GM19023 (cell line): ENCODE results near the gene PRLR.
A peak's percentile ranks its signal among the peaks of the same experiment; 100 is the strongest.

Experiments used
- ATAC-seq: cut with Tn5 transposase; IDR thresholded peaks from one replicate; pipeline ENCODE4 v1.9.1; 2021; ENCODE audit warnings: mild to moderate bottlenecking, moderate library complexity; ENCODE audit not compliant: unreplicated experiment

PRLR gene

DNA sequence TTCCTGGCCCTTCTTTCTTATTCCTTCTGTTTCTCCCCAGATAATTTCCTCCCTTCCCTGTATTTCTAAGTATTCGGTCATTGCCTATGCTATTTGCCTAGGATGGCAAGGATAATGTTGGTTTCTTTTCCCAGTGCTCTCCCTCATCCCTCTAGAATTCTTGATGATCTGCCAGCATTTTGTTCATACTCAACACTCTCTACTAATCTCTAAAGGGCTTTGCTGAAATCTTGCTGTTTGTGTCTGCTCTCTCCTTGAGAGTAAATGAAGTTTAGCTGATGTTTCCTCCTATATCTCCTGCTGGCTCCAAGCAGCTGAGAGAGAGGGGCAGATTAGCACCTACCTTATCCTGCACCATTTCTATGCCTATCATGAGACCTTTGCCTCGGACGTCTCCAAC, 220.6 kb downstream of the PRLR start:
- ATAC-seq: no peak

DNA sequence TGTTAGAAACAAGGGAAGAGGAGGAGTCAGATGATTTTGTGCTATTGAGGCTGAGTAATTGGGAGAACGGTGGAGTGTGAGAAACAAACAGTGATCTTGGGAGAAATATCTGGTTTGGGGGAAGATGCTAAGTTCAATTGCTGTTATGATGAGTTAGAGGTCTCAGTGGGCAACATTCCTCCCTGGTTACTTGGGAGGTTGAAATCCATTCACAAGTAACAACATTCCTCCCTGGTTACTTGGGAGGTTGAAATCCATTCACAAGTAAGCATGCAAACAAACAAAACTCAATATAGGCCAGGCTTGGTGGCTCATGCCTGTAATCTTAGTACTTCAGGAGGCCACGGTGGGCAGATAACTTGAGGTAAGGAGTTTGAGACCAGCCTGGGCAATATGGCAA, 221.3 kb downstream of the PRLR start:
- no peak for ATAC-seq

DNA sequence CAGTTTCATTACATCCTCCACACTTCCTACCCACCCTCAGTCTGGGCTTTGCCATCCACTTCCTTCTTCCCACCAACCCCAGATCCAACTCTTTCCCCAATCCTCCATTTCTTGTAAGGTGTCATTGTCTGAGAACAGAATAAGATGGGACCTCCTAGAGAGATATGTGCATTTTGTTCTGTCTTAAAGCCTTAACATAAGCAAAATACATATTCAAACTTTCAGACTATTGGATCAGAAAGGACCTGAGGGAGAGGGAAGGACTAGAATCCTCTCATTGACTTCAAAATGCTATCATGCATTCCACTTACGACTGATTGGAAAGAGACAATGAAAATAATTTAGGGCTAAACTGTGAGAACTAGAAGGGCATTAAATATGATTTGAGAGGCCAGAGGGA, 225.5 kb downstream of the PRLR start:
- ATAC-seq: no peak

DNA sequence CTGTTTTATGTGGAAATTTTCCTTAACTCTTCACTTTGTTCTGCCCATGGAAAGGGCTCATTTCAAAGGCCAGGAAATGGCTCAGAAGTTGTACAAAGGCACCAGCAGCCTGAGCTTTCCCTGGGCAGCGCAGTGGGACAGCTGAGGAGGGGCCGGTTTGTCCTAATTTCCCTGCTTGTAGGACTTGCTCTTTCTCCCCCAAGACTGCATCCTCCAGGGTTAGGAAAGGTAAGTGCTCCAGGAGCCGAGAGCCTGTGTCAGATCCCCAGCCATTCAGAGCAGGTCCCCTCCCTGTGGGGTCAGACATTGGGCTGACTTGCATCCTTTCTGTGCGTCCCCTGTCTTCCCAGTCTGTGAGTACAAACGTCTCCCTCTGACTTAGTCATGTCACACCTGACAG, 226.1 kb downstream of the PRLR start:
- no peak for ATAC-seq

DNA sequence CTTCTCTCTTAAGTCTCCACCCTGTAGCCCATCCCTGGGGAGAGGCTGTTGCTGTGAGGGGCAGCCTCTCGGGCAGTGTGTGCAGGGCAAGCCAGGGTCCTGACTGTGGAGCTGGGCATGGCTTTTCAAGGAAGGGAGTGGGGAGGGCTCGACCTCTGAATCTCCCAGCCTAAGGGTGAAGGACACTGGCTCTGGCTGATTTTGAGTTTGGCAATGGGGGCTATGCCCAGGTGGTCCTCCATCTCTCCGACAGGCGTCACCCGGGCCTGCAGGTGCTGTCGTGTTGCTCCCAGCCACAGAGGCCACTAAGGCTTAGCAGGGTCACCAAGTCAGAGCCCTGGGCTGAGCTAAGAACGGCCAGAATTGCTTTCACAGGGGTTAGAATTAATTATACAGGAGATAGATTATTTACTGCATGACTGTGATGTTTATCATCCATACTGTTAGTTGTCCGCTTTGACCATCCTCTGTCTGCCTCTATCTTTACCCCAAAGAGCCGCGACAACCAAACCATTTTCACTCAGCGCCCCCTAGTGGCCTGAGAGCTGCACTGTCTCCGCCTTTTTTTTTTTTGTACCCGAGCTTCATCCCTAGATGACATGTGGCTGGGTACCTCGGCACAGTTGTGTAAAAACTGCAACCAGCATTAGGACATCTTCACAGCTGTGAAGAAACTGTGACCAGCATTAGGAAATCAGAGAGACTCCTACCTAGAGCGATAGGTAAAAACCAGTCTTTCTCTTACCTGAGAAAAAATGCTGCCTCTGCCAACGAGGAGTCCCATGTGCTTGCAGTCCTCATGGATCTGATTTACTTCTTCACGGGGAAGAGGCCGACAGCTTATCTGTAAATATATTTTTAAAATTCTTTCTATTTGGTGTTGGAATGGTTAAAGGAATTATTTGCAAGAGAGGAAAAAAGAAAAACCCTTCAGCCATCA, 227.0 kb downstream of the PRLR start:
- peak; percentile 85 for ATAC-seq

DNA sequence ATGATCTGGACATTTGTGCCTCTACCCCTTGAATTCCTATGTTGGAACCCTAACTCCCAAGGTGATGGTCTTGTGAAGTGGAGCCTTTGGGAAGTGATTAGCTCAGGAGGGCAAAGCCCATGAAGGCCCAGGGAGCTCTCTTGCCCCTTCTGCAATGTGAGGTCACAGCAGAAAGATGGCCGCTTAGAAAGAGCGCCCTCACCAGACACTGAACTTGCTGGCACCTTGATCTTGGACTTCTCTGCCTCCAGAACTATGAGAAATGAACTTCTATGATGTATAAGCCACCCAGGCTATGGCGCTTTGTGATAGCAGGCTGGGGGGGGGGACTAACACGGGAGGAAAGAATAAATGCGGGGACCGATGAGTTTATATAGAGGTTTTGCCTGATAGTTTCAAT, 227.8 kb downstream of the PRLR start:
- ATAC-seq: no peak

DNA sequence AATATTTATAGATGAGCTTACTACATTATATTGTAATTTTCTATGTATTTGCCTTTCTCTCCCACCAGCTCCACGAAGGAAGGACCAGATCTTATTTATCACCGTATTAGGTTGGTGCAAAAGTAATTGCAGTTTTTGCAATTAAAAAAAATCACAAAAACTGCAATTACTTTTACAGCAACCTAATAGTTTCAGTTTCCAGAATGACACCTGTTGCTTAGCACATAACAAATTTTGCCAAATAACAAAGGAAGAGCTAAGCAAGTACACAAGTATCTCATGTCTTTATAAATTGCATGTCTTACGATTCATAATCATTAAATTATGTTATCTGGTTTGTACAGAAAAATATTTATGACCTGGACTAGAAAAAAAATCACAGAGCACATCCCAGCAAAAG, 228.4 kb downstream of the PRLR start:
- ATAC-seq: no peak
